Ectodermal cell (in vitro differentiated cells): ENCODE data around the gene CTNNB1.

Experiments used
- H3K27ac ChIP-seq: 2 replicates; pipeline ENCODE4 v1.7.0; 2013; ENCODE audit warnings: mild to moderate bottlenecking, low read depth, low read length; ENCODE audit not compliant: insufficient read depth, poor library complexity, severe bottlenecking
- H3K27me3 ChIP-seq: 2 replicates; pipeline ENCODE4 v1.7.0; 2013; ENCODE audit warnings: mild to moderate bottlenecking, low read length; ENCODE audit not compliant: insufficient read depth, control insufficient read depth, poor library complexity, severe bottlenecking
- H3K36me3 ChIP-seq: one replicate; pipeline ENCODE4 v1.7.0; 2013; ENCODE audit warnings: low read length; ENCODE audit not compliant: control insufficient read depth, insufficient read depth
- H3K4me1 ChIP-seq: one replicate; pipeline ENCODE4 v1.7.0; 2013; ENCODE audit warnings: low read length; ENCODE audit not compliant: control insufficient read depth, insufficient read depth
- H3K4me3 ChIP-seq: 2 replicates; pipeline ENCODE4 v1.7.0; 2013; ENCODE audit warnings: low read depth, low read length, control low read depth; ENCODE audit not compliant: insufficient read depth
- H3K9me3 ChIP-seq: 2 replicates; pipeline ENCODE4 v1.7.0; 2013; ENCODE audit warnings: mild to moderate bottlenecking, low read length, moderate library complexity; ENCODE audit not compliant: control insufficient read depth
- WGBS, 2 experiments: methylation state at CpG; one replicate each; pipeline ENCODE4 v1.1.7; 2013; ENCODE audit warnings: missing lambda C conversion rate in 2 of 2; 5-methylcytosine and 5-hydroxymethylcytosine counted together

CTNNB1 gene

GRCh38 chr3:41249318-41249717 is 50.0 kb downstream of the CTNNB1 start:
- Histone ChIP-seq H3K4me1 (no peaks in the 10 kb centered on the region), H3K27me3 (no peaks in the 10 kb centered on the region), H3K36me3 (no peaks in the 10 kb centered on the region), H3K27ac (no peak overlapping the region), H3K4me3 (no peak overlapping the region), H3K9me3 (no peaks in the 10 kb centered on the region)
- WGBS, 2 experiments: 98 to 99% methylated on average over 3 of the region's 3 CpGs

GRCh38 chr3:41250825-41251224 is 51.5 kb downstream of the CTNNB1 start:
- WGBS, 2 experiments: 82 to 89% methylated on average over 2 of the region's 2 CpGs
- Histone ChIP-seq H3K9me3 (no peaks in the 10 kb centered on the region), H3K4me3 (no peak overlapping the region), H3K27ac (no peak overlapping the region), H3K36me3 (no peaks in the 10 kb centered on the region), H3K27me3 (no peaks in the 10 kb centered on the region), H3K4me1 (no peaks in the 10 kb centered on the region)

- 93 to 100% methylated on average over 1 of the region's 1 CpG for WGBS, 2 experiments
- H3K9me3 ChIP-seq: no peaks in the 10 kb centered on the region
- H3K36me3 ChIP-seq: no peaks in the 10 kb centered on the region
- no peak overlapping the region for H3K4me3 ChIP-seq
- H3K27me3 ChIP-seq: no peaks in the 10 kb centered on the region
- no peaks in the 10 kb centered on the region for H3K4me1 ChIP-seq
- no peak overlapping the region for H3K27ac ChIP-seq
Measured at GRCh38 chr3:41251593-41251992, 52.3 kb downstream of the CTNNB1 start.

GRCh38 chr3:41258239-41258800 is 59.0 kb downstream of the CTNNB1 start:
- Histone ChIP-seq H3K9me3 (no peaks in the 10 kb centered on the region), H3K27ac (no peak overlapping the region), H3K27me3 (no peaks in the 10 kb centered on the region), H3K4me3 (no peak overlapping the region), H3K4me1 (no peaks in the 10 kb centered on the region), H3K36me3 (no peaks in the 10 kb centered on the region)
- 89 to 93% methylated on average over 4 of the region's 4 CpGs for WGBS, 2 experiments

GRCh38 chr3:41259449-41260062 is 60.3 kb downstream of the CTNNB1 start:
- H3K27me3 ChIP-seq: no peaks in the 10 kb centered on the region
- H3K4me3 ChIP-seq: no peak overlapping the region
- no peaks in the 10 kb centered on the region for H3K4me1 ChIP-seq
- WGBS, 2 experiments: 82 to 100% methylated on average over 1 of the region's 1 CpG
- H3K36me3 ChIP-seq: no peaks in the 10 kb centered on the region
- H3K27ac ChIP-seq: no peak overlapping the region
- no peaks in the 10 kb centered on the region for H3K9me3 ChIP-seq

- Histone ChIP-seq H3K27ac (no peak overlapping the region), H3K9me3 (no peaks in the 10 kb centered on the region), H3K4me3 (no peak overlapping the region), H3K36me3 (no peaks in the 10 kb centered on the region), H3K4me1 (no peaks in the 10 kb centered on the region), H3K27me3 (no peaks in the 10 kb centered on the region)
- WGBS, 2 experiments: 91 to 94% methylated on average over 3 of the region's 3 CpGs
Measured at GRCh38 chr3:41260063-41260450, 60.8 kb downstream of the CTNNB1 start.

GRCh38 chr3:41265011-41265545 is 65.8 kb downstream of the CTNNB1 start:
- Histone ChIP-seq H3K4me1 (no peaks in the 10 kb centered on the region), H3K27me3 (no peaks in the 10 kb centered on the region), H3K27ac (no peak overlapping the region), H3K9me3 (no peaks in the 10 kb centered on the region), H3K4me3 (no peak overlapping the region), H3K36me3 (no peaks in the 10 kb centered on the region)
- WGBS, 2 experiments: 89 to 94% methylated on average over 10 to 11 of the region's 11 CpGs

- H3K27ac ChIP-seq: no peak overlapping the region
- no peaks in the 10 kb centered on the region for H3K4me1 ChIP-seq
- H3K4me3 ChIP-seq: no peak overlapping the region
- H3K27me3 ChIP-seq: no peaks in the 10 kb centered on the region
- no peaks in the 10 kb centered on the region for H3K36me3 ChIP-seq
- H3K9me3 ChIP-seq: no peaks in the 10 kb centered on the region
- WGBS, 2 experiments: 89 to 91% methylated on average over 3 of the region's 3 CpGs
Measured at GRCh38 chr3:41265823-41266273, 66.5 kb downstream of the CTNNB1 start.

GRCh38 chr3:41267975-41268640 is 68.8 kb downstream of the CTNNB1 start:
- WGBS, 2 experiments: 86 to 92% methylated on average over 8 of the region's 8 CpGs
- H3K27ac ChIP-seq: no peak overlapping the region
- no peak overlapping the region for H3K4me3 ChIP-seq
- no peaks in the 10 kb centered on the region for H3K36me3 ChIP-seq
- H3K27me3 ChIP-seq: no peaks in the 10 kb centered on the region
- H3K4me1 ChIP-seq: no peaks in the 10 kb centered on the region
- no peaks in the 10 kb centered on the region for H3K9me3 ChIP-seq

- Histone ChIP-seq H3K4me1 (no peaks in the 10 kb centered on the region), H3K27ac (no peak overlapping the region), H3K9me3 (no peaks in the 10 kb centered on the region), H3K27me3 (no peaks in the 10 kb centered on the region), H3K36me3 (no peaks in the 10 kb centered on the region), H3K4me3 (no peak overlapping the region)
- WGBS, 2 experiments: 100% methylated on average over 1 of the region's 1 CpG; no CpG with 5 or more reads in 1 of the 2 experiments
Measured at GRCh38 chr3:41272667-41273066, 73.4 kb downstream of the CTNNB1 start.
